Fibroblast of skin of abdomen (primary cell): Measurements from ENCODE around the gene OPN1SW.

Source experiments
- DNase-seq: peaks from one replicate; pipeline ENCODE4 v3.0.0-alpha.2; 2013

OPN1SW gene

GRCh38 chr7:128792471-128793180 is 17.0 kb upstream of the OPN1SW start:
- DNase-seq, result no peak

GRCh38 chr7:128791972-128792327 is 16.4 kb upstream of the OPN1SW start:
- DNase-seq, result no peak

GRCh38 chr7:128791121-128791971 is 15.8 kb upstream of the OPN1SW start, which contains the start of gene CCDC136:
Gene CCDC136 (plus strand): TSS chr7:128791968. CDS start chr7:128792412, 444 bp downstream.
- DNase-seq, result peak; percentile 65

- DNase-seq, result no peak
These were observed 14.9 kb upstream of the OPN1SW start for GRCh38 chr7:128790315-128791041.

- no peak for DNase-seq
These were observed 13.1 kb upstream of the OPN1SW start for GRCh38 chr7:128788446-128789412.

- no peak for DNase-seq
These were observed 10.1 kb upstream of the OPN1SW start for GRCh38 chr7:128785738-128786137.

GRCh38 chr7:128783143-128783861 is 7.7 kb upstream of the OPN1SW start:
- peak; percentile 93 for DNase-seq

GRCh38 chr7:128781851-128782250 is 6.3 kb upstream of the OPN1SW start:
- DNase-seq, result peak; percentile 3

- DNase-seq, result peak; percentile 89
These were observed 5.5 kb upstream of the OPN1SW start for GRCh38 chr7:128781126-128781525.

GRCh38 chr7:128778946-128779345 is 3.4 kb upstream of the OPN1SW start:
- DNase-seq, result no peak

- DNase-seq, result no peak
These were observed 1.8 kb upstream of the OPN1SW start for GRCh38 chr7:128777156-128778123.

- no peak for DNase-seq
These were observed 673 bp downstream of the OPN1SW start for GRCh38 chr7:128774921-128775320.

GRCh38 chr7:128774029-128774689 is 1.4 kb downstream of the OPN1SW start:
- no peak for DNase-seq

GRCh38 chr7:128773604-128774003 is 2.0 kb downstream of the OPN1SW start:
- DNase-seq, result no peak

- no peak for DNase-seq
These were observed 5.4 kb downstream of the OPN1SW start for GRCh38 chr7:128770233-128770632.

GRCh38 chr7:128767475-128768110 is 8.0 kb downstream of the OPN1SW start:
- DNase-seq, result no peak

- no peak for DNase-seq
These were observed 12.1 kb downstream of the OPN1SW start for GRCh38 chr7:128763541-128763940.

GRCh38 chr7:128759242-128759641 is 16.4 kb downstream of the OPN1SW start:
- DNase-seq, result no peak

- no peak for DNase-seq
These were observed 17.0 kb downstream of the OPN1SW start for GRCh38 chr7:128758553-128758952.
